Measurements from ENCODE around the gene MAPKAP1. TPM values are rescaled to one million over a fixed set of nuclear protein-coding genes. Genes with fewer than 3 reads are reported as not detected.

Gene MAPKAP1
- total RNA-seq, 1 donor from 2014 or later: 81.9 TPM

Other genes with a start within 250 kb of the MAPKAP1 start
- 6.3 and 10.6 TPM in 2 replicates for gene PBX3, start 40.2 kb upstream of the MAPKAP1 start, total RNA-seq